Ovary (tissue), 3 donors: Measurements from ENCODE around the gene ARHGAP8.

Experiments
- CTCF ChIP-seq, 3 donors: fragments of 450-650 bp in 2 of 3; fragments of 200-600 bp in 1 of 3; IDR thresholded peaks; one replicate each; pipeline versions ENCODE4 v1.5.1 to v1.8.0; 2016 to 2022; ENCODE audit warnings: antibody characterized with exemption in 3 of 3, mild to moderate bottlenecking in 1 of 3
- EP300 ChIP-seq: sonication (generic); formaldehyde crosslinking; IDR thresholded peaks from one replicate; pipeline ENCODE4 v1.6.1; 2017; ENCODE audit warnings: antibody characterized with exemption
- POLR2A ChIP-seq: fragments of 450-650 bp; IDR thresholded peaks from one replicate; pipeline ENCODE4 v1.6.1; 2017; ENCODE audit warnings: antibody characterized with exemption, mild to moderate bottlenecking, moderate library complexity
- donor health status: DM: no; HTN: no; CAD: no.

DNA sequence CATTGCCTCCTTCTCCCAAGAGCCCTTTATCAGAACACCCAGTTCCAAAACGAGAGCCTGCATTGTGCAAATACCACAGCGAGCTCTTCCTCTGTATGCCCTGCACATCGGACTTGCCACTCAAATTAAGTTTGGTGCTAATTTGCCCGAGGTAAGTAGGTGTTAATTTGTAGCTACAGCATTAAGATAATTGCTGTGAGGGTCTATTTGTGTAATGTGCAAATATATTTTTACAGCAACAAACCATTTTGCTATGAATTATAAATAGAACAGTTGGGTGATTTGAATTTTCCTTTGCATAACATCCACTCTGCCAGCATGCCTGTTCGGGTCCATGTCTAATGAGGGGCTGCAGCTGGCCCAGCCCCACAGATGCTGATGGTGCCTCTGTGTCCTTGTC lies 8.1 kb downstream of the ARHGAP8 start:
- TF ChIP-seq CTCF (IDR thresholded peaks at IDR 0.05) = no peak
- no peak for TF ChIP-seq EP300
- no peak for TF ChIP-seq POLR2A
